ENCODE measurements around the gene TIGAR. TPM values are rescaled to one million over a fixed set of nuclear protein-coding genes. Genes with fewer than 3 reads are reported as not detected.

TIGAR gene
- total and polyA plus RNA-seq, 2 of the 8 experiments (the other 6 are each of a cell fraction or from before 2014, with no cell fraction given): 3.8 to 26.4 TPM

- TF ChIP-seq CBX8 (IDR thresholded peaks at IDR 0.05; ENCODE audit: borderline replicate concordance, low read depth, low read length): no peak
- 0 out of 2 replicates have a peak, but pooled peaks have one; percentile 34 for TF ChIP-seq CHD2 (IDR thresholded peaks at IDR 0.05; ENCODE audit: low read length)
- no peak for TF ChIP-seq RXRA (IDR thresholded peaks at IDR 0.05; ENCODE audit: insufficient read depth, low read depth, low read length)
- peak; percentile 57; the same call in 1 of the 2 replicates for TF ChIP-seq TCF12 (IDR thresholded peaks at IDR 0.05; ENCODE audit: low read depth, low read length)
- no peak for TF ChIP-seq YY1 (IDR thresholded peaks at IDR 0.05; ENCODE audit: low read depth, low read length)
- TF ChIP-seq RBBP5 (IDR thresholded peaks at IDR 0.05; ENCODE audit: borderline replicate concordance, low read depth, low read length): peak; percentile 52; the same call in 1 of the 2 replicates
- TF ChIP-seq CTBP2 (IDR thresholded peaks at IDR 0.05; ENCODE audit: borderline replicate concordance, insufficient read depth, insufficient read length, low read length): peak; percentile 73
- TF ChIP-seq, protein P1, sequence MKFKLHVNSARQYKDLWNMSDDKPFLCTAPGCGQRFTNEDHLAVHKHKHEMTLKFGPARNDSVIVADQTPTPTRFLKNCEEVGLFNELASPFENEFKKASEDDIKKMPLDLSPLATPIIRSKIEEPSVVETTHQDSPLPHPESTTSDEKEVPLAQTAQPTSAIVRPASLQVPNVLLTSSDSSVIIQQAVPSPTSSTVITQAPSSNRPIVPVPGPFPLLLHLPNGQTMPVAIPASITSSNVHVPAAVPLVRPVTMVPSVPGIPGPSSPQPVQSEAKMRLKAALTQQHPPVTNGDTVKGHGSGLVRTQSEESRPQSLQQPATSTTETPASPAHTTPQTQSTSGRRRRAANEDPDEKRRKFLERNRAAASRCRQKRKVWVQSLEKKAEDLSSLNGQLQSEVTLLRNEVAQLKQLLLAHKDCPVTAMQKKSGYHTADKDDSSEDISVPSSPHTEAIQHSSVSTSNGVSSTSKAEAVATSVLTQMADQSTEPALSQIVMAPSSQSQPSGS (IDR thresholded peaks at IDR 0.05; ENCODE audit: low read length): peak; percentile 84
- peak; percentile 80 for TF ChIP-seq JUND (IDR thresholded peaks at IDR 0.05; ENCODE audit: low read length)
- peak; percentile 41 for TF ChIP-seq MAX (IDR thresholded peaks at IDR 0.05)
- no peak for TF ChIP-seq RAD21 (IDR thresholded peaks at IDR 0.05 in 1 of 2, conservative IDR thresholded peaks at IDR 0.05 in 1 of 2; ENCODE audit: low read depth in 2 of 2, low read length in 2 of 2)
- TF ChIP-seq EGR1 (IDR thresholded peaks at IDR 0.05; ENCODE audit: borderline replicate concordance, low read depth, low read length): peak; percentile 65; the same call in 1 of the 2 replicates
- no peak for TF ChIP-seq POU5F1 (IDR thresholded peaks at IDR 0.05; ENCODE audit: low read depth, low read length)
- TF ChIP-seq SP1 (IDR thresholded peaks at IDR 0.05; ENCODE audit: low read depth, low read length): 0 out of 2 replicates have a peak, but pooled peaks have one; percentile 30
- TF ChIP-seq POLR2AphosphoS5 (IDR thresholded peaks at IDR 0.05; ENCODE audit: low read depth, low read length): peak; percentile 99
- peak; percentile 90 to 97 for TF ChIP-seq POLR2A (IDR thresholded peaks at IDR 0.05; ENCODE audit: control extremely low read depth in 1 of 2, low read depth in 2 of 2, low read length in 2 of 2)
- TF ChIP-seq SIN3A (conservative IDR thresholded peaks at IDR 0.05 in 1 of 2, IDR thresholded peaks at IDR 0.05 in 1 of 2; ENCODE audit: low read depth in 1 of 2, low read length in 2 of 2): peak; percentile 60 to 72; a peak in 1 of 4 replicates
- TF ChIP-seq CREB1 (IDR thresholded peaks at IDR 0.05): peak; percentile 70; the same call in 1 of the 2 replicates
- TF ChIP-seq SAP30 (IDR thresholded peaks at IDR 0.05; ENCODE audit: insufficient read depth, insufficient replicate concordance, low read length): peak; percentile 69
- peak; percentile 90 for TF ChIP-seq CEBPB (IDR thresholded peaks at IDR 0.05; ENCODE audit: low read depth, low read length)
- no peak for TF ChIP-seq NANOG (IDR thresholded peaks at IDR 0.05; ENCODE audit: insufficient read depth, low read depth, low read length, poor library complexity, severe bottlenecking)
- peak; percentile 63 for TF ChIP-seq KDM4A (IDR thresholded peaks at IDR 0.05; ENCODE audit: low read depth, low read length, severe bottlenecking)
Observed at GRCh38 chr12:4273652-4274395, 47.2 kb upstream of the TIGAR start, which contains the start of gene CCND2 (continued).
